ENCODE data around the gene BCAS1. TPM values are rescaled to one million over a fixed set of nuclear protein-coding genes. Genes with fewer than 3 reads are reported as not detected.

The BCAS1 gene
- total RNA-seq, 1 donor from 2014 or later = not detected

- Histone ChIP-seq H3K27me3 (ENCODE audit: control insufficient read depth, insufficient read depth, low read length) (no peaks in the 10 kb centered on the region), H3K36me3 (ENCODE audit: control insufficient read depth, insufficient read depth, low read length) (no peaks in the 10 kb centered on the region), H3K4me3 (ENCODE audit: low read depth, low read length) (no peak overlapping the region)
- FAIRE-seq = no peak
- DNase-seq (ENCODE audit: low read depth) = no peak
- no peak for TF ChIP-seq CTCF (IDR thresholded peaks at IDR 0.05; ENCODE audit: insufficient read depth, low read length, severe bottlenecking)
Observed at GRCh38 chr20:53999077-53999476, 71.3 kb downstream of the BCAS1 start.

- no peak overlapping the region for H3K4me3 ChIP-seq (ENCODE audit: low read depth, low read length)
- TF ChIP-seq CTCF (IDR thresholded peaks at IDR 0.05; ENCODE audit: insufficient read depth, low read length, severe bottlenecking) = no peak
- H3K27me3 ChIP-seq (ENCODE audit: control insufficient read depth, insufficient read depth, low read length) = no peaks in the 10 kb centered on the region
- DNase-seq (ENCODE audit: low read depth) (no peak), FAIRE-seq (no peak)
- H3K36me3 ChIP-seq (ENCODE audit: control insufficient read depth, insufficient read depth, low read length) = no peaks in the 10 kb centered on the region
Observed at GRCh38 chr20:53996584-53997486, 73.6 kb downstream of the BCAS1 start.

- H3K36me3 ChIP-seq (ENCODE audit: control insufficient read depth, insufficient read depth, low read length) = no peaks in the 10 kb centered on the region
- H3K4me3 ChIP-seq (ENCODE audit: low read depth, low read length) = no peak overlapping the region
- no peaks in the 10 kb centered on the region for H3K27me3 ChIP-seq (ENCODE audit: control insufficient read depth, insufficient read depth, low read length)
- DNase-seq (ENCODE audit: low read depth) = no peak
- FAIRE-seq = no peak
- no peak for TF ChIP-seq CTCF (IDR thresholded peaks at IDR 0.05; ENCODE audit: insufficient read depth, low read length, severe bottlenecking)
Observed at GRCh38 chr20:53995949-53996348, 74.4 kb downstream of the BCAS1 start.

GRCh38 chr20:53994088-53994487, 76.3 kb downstream of the BCAS1 start:
- FAIRE-seq (no peak), DNase-seq (ENCODE audit: low read depth) (no peak)
- TF ChIP-seq CTCF (IDR thresholded peaks at IDR 0.05; ENCODE audit: insufficient read depth, low read length, severe bottlenecking) = no peak
- H3K4me3 ChIP-seq (ENCODE audit: low read depth, low read length) = no peak overlapping the region
- H3K36me3 ChIP-seq (ENCODE audit: control insufficient read depth, insufficient read depth, low read length) = no peaks in the 10 kb centered on the region
- no peaks in the 10 kb centered on the region for H3K27me3 ChIP-seq (ENCODE audit: control insufficient read depth, insufficient read depth, low read length)

GRCh38 chr20:53993310-53993709, 77.1 kb downstream of the BCAS1 start:
- TF ChIP-seq CTCF (IDR thresholded peaks at IDR 0.05; ENCODE audit: insufficient read depth, low read length, severe bottlenecking) = no peak
- Histone ChIP-seq H3K4me3 (ENCODE audit: low read depth, low read length) (no peak overlapping the region), H3K27me3 (ENCODE audit: control insufficient read depth, insufficient read depth, low read length) (no peaks in the 10 kb centered on the region), H3K36me3 (ENCODE audit: control insufficient read depth, insufficient read depth, low read length) (no peaks in the 10 kb centered on the region)
- no peak for FAIRE-seq
- no peak for DNase-seq (ENCODE audit: low read depth)

Measured in bronchial epithelial cell (primary cell).